SU-DHL-6 (cell line): ENCODE results near the gene PMM2.

Experiments
- EZH2phosphoT487 ChIP-seq: fragments of 200-600 bp; sonication (generic), shearing (Covaris generic); conservative IDR thresholded peaks from 2 replicates; pipeline ENCODE4 v1.6.1; 2018; ENCODE audit warnings: mild to moderate bottlenecking, antibody characterized with exemption, low read length, moderate library complexity, mixed read lengths
- TF ChIP-seq, protein P1 (sequence below): fragments of 200-600 bp; sonication (generic); IDR thresholded peaks from one replicate; pipeline ENCODE4 v1.5.1; 2017; ENCODE audit warnings: antibody characterized with exemption, mild to moderate bottlenecking, low read length, moderate library complexity; ENCODE audit not compliant: insufficient read depth, poor library complexity, severe bottlenecking

DNA sequence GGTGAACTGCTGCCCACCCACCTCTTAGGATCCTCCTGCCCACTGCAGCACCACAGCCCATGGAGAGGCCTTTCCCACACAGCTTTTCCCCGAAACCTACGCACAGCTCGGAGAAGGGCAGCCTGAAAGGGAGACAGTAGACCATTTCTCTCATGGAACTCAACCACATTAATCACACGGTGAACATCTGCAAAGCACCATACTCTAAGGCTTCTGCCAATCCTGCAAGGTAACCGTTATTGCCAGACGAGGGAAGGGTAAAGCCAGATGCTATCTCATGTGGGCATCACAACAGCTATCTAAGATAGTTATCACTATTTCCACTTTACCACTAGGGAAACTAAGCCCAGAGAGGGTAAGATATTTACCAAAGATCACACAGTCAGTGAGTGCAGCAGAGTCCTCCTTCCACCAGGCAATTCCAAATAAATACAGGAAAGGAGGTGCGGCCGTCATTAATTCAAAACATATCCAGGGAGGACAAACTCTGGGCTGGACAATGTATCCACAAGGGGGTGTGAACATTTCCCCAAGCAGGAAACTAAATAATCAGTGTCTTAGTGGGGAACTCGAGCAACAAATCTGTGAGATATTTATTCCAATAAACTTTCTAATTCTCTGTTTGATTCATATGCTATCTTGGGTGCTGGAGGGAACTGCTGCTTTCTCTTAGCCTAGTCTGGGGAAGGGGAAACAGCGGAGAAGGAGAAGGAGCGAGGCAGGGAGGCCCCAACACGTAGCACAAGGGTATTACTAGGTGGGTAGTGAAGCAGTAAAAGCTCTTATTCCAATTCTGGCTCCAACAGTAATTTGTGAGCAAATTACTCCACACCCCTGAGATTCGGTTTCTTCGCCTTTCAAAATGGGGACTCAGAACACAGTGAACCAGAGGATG, 923 bp upstream of the PMM2 start:
- TF ChIP-seq, protein P1, sequence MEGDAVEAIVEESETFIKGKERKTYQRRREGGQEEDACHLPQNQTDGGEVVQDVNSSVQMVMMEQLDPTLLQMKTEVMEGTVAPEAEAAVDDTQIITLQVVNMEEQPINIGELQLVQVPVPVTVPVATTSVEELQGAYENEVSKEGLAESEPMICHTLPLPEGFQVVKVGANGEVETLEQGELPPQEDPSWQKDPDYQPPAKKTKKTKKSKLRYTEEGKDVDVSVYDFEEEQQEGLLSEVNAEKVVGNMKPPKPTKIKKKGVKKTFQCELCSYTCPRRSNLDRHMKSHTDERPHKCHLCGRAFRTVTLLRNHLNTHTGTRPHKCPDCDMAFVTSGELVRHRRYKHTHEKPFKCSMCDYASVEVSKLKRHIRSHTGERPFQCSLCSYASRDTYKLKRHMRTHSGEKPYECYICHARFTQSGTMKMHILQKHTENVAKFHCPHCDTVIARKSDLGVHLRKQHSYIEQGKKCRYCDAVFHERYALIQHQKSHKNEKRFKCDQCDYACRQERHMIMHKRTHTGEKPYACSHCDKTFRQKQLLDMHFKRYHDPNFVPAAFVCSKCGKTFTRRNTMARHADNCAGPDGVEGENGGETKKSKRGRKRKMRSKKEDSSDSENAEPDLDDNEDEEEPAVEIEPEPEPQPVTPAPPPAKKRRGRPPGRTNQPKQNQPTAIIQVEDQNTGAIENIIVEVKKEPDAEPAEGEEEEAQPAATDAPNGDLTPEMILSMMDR: no peak
- no peak for TF ChIP-seq EZH2phosphoT487
